ENCODE measurements around the gene WNT8B. TPM values are rescaled to one million over a fixed set of nuclear protein-coding genes. Genes with fewer than 3 reads are reported as not detected.

Gene WNT8B
- total and polyA plus RNA-seq, 3 donors from 2014 or later: 0.20 to 0.37 TPM; not detected in 1

- Histone ChIP-seq H3K27me3 (no peaks in the 10 kb centered on the region), H3K27ac (no peak overlapping the region), H3K36me3 (ENCODE audit: low read depth, missing control alignments) (no peaks in the 10 kb centered on the region), H3K4me1 (no peaks in the 10 kb centered on the region), H3K9me3 (no peaks in the 10 kb centered on the region), H3K4me3 (no peak overlapping the region)
- TF ChIP-seq POLR2A (IDR thresholded peaks at IDR 0.05): no peak
- no peak for TF ChIP-seq CTCF (IDR thresholded peaks at IDR 0.05)
- intact Hi-C loops (cut with DNase I; ENCODE audit: low total_unique reads): no loop called here
- WGBS, 2 donors: 88 to 99% methylated on average over 5 of the region's 5 CpGs
- DNase-seq: no peak
Observed at GRCh38 chr10:100506596-100507356, 44.0 kb downstream of the WNT8B start.

GRCh38 chr10:100507357-100507732, 44.5 kb downstream of the WNT8B start:
- Histone ChIP-seq H3K4me3 (no peak overlapping the region), H3K27ac (no peak overlapping the region), H3K9me3 (no peaks in the 10 kb centered on the region), H3K36me3 (ENCODE audit: low read depth, missing control alignments) (no peaks in the 10 kb centered on the region), H3K4me1 (no peaks in the 10 kb centered on the region), H3K27me3 (no peaks in the 10 kb centered on the region)
- intact Hi-C loops (cut with DNase I; ENCODE audit: low total_unique reads): no loop called here
- DNase-seq: no peak
- WGBS, 2 donors: 86 to 94% methylated on average over 5 of the region's 5 CpGs
- TF ChIP-seq CTCF (IDR thresholded peaks at IDR 0.05): no peak
- TF ChIP-seq POLR2A (IDR thresholded peaks at IDR 0.05): no peak

GRCh38 chr10:100508266-100508665, 45.5 kb downstream of the WNT8B start:
- Histone ChIP-seq H3K27ac (no peak overlapping the region), H3K4me3 (no peak overlapping the region), H3K36me3 (ENCODE audit: low read depth, missing control alignments) (no peaks in the 10 kb centered on the region), H3K9me3 (no peaks in the 10 kb centered on the region), H3K27me3 (no peaks in the 10 kb centered on the region), H3K4me1 (no peaks in the 10 kb centered on the region)
- WGBS, 2 donors: 70 to 85% methylated on average over 1 of the region's 1 CpG
- intact Hi-C loops (cut with DNase I; ENCODE audit: low total_unique reads): no loop called here
- no peak for DNase-seq
- no peak for TF ChIP-seq CTCF (IDR thresholded peaks at IDR 0.05)
- TF ChIP-seq POLR2A (IDR thresholded peaks at IDR 0.05): no peak

- Histone ChIP-seq H3K36me3 (ENCODE audit: low read depth, missing control alignments) (no peaks in the 10 kb centered on the region), H3K9me3 (no peaks in the 10 kb centered on the region), H3K4me3 (no peak overlapping the region), H3K27ac (no peak overlapping the region), H3K27me3 (no peaks in the 10 kb centered on the region), H3K4me1 (no peaks in the 10 kb centered on the region)
- TF ChIP-seq POLR2A (IDR thresholded peaks at IDR 0.05) (no peak), CTCF (IDR thresholded peaks at IDR 0.05) (peak in 2 of 3 experiments; percentile 23 to 30)
- WGBS, 2 donors: 65 to 76% methylated on average over 3 of the region's 3 CpGs
- DNase-seq: peak; percentile 18
- intact Hi-C loops (cut with DNase I; ENCODE audit: low total_unique reads): no loop called here
Observed at GRCh38 chr10:100508691-100509150, 45.9 kb downstream of the WNT8B start.

All from testis (tissue), 3 donors.